Measurements from ENCODE around the gene NCOA7. TPM values are rescaled to one million over a fixed set of nuclear protein-coding genes. Genes with fewer than 3 reads are reported as not detected.

The NCOA7 gene
- total RNA-seq, 1 donor from 2014 or later: 7.7 TPM

DNA sequence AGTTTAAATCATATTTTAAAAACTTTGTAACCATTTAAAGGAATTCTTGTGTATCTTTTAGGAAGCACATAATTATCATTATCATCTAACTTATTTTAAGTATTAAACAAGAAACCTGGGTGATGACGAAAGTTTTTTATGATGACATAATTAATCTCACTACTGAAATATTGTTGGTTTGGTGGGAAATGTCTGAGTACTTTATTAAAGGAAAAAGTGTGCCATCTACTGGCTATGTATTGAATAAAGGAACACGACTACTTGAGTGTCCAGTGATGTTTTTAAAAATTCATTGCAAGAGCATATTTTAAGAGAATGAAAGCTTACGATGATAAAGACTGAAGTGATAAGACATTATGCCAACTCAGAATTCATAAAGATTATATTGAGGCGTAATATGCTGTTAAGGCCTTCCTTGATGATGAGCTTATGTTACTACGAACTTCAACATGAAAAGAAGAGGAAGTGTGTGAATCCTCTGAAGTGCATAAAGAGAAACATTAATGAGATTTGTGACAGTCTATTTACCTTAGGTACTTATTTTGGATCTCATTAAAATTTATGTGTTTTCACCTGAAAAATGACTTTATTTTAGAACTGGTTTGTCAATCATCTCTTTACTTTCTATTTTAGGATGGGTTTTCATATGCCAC is 183.6 kb downstream of the NCOA7 start:
- Mint-ChIP-seq H3K4me3 (no peak overlapping the region), H3K27me3 (ENCODE audit: insufficient read depth, low read depth) (peaks cover 2% of the 10 kb centered on the region), H3K9me3 (no peaks in the 10 kb centered on the region), H3K36me3 (no peaks in the 10 kb centered on the region), H3K4me1 (no peaks in the 10 kb centered on the region), H3K27ac (no peak overlapping the region)
- no peaks in the 10 kb centered on the region for H3K36me3 ChIP-seq
- H3K4me2 ChIP-seq: no peak overlapping the region
- no peak overlapping the region for H3K4me3 ChIP-seq
- DNase-seq (ENCODE audit: low spot score): peak; percentile 34
- no peaks in the 10 kb centered on the region for H4K20me1 ChIP-seq (ENCODE audit: low read depth)
- H3F3A ChIP-seq (ENCODE audit: low read depth): no peaks in the 10 kb centered on the region
- no peaks in the 10 kb centered on the region for H3K9me3 ChIP-seq (ENCODE audit: low read depth)
- TF ChIP-seq EZH2phosphoT487 (IDR thresholded peaks at IDR 0.05) (no peak), EZH2 (IDR thresholded peaks at IDR 0.05) (no peak)
- TF ChIP-seq, protein P1, sequence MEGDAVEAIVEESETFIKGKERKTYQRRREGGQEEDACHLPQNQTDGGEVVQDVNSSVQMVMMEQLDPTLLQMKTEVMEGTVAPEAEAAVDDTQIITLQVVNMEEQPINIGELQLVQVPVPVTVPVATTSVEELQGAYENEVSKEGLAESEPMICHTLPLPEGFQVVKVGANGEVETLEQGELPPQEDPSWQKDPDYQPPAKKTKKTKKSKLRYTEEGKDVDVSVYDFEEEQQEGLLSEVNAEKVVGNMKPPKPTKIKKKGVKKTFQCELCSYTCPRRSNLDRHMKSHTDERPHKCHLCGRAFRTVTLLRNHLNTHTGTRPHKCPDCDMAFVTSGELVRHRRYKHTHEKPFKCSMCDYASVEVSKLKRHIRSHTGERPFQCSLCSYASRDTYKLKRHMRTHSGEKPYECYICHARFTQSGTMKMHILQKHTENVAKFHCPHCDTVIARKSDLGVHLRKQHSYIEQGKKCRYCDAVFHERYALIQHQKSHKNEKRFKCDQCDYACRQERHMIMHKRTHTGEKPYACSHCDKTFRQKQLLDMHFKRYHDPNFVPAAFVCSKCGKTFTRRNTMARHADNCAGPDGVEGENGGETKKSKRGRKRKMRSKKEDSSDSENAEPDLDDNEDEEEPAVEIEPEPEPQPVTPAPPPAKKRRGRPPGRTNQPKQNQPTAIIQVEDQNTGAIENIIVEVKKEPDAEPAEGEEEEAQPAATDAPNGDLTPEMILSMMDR (IDR thresholded peaks at IDR 0.05): peak; percentile 62
- H2AFZ ChIP-seq (replicated peaks): no peak overlapping the region
- no peaks in the 10 kb centered on the region for H3K27me3 ChIP-seq
- H3K27ac ChIP-seq: no peak overlapping the region
- H3K79me2 ChIP-seq (ENCODE audit: low read depth): no peaks in the 10 kb centered on the region
- H3K9ac ChIP-seq: no peak overlapping the region
- no peaks in the 10 kb centered on the region for H3K4me1 ChIP-seq

GRCh38 chr6:125979101-125979500 is 188.3 kb downstream of the NCOA7 start:
- Histone ChIP-seq H3K9me3 (ENCODE audit: low read depth) (no peaks in the 10 kb centered on the region), H3K36me3 (no peaks in the 10 kb centered on the region), H3K27me3 (no peaks in the 10 kb centered on the region), H4K20me1 (ENCODE audit: low read depth) (no peaks in the 10 kb centered on the region), H3F3A (ENCODE audit: low read depth) (no peaks in the 10 kb centered on the region), H2AFZ (replicated peaks) (no peak overlapping the region), H3K4me1 (no peaks in the 10 kb centered on the region), H3K9ac (no peak overlapping the region), H3K4me3 (no peak overlapping the region), H3K27ac (no peak overlapping the region), H3K4me2 (no peak overlapping the region), H3K79me2 (ENCODE audit: low read depth) (no peaks in the 10 kb centered on the region)
- H3K36me3 Mint-ChIP-seq: no peaks in the 10 kb centered on the region
- DNase-seq (ENCODE audit: low spot score): no peak
- TF ChIP-seq EZH2 (IDR thresholded peaks at IDR 0.05) (no peak), EZH2phosphoT487 (IDR thresholded peaks at IDR 0.05) (no peak)
- TF ChIP-seq, protein P1 (IDR thresholded peaks at IDR 0.05): no peak
- no peaks in the 10 kb centered on the region for H3K27me3 Mint-ChIP-seq (ENCODE audit: insufficient read depth, low read depth)
- no peaks in the 10 kb centered on the region for H3K9me3 Mint-ChIP-seq
- no peaks in the 10 kb centered on the region for H3K4me1 Mint-ChIP-seq
- H3K27ac Mint-ChIP-seq: no peak overlapping the region
- H3K4me3 Mint-ChIP-seq: no peak overlapping the region

Small RNAs within 50 kb of the gene (small RNA-seq; reads per million reads assigned to genes)
- gene RNA5SP216: not detected

Other genes starting within 250 kb of the NCOA7 start
- 0.74 and 1.1 TPM in 2 replicates for gene HEY2, start 41.3 kb upstream of the NCOA7 start, total RNA-seq (ENCODE audit: low replicate concordance)
- 19.5 and 29.6 TPM in 2 replicates for gene HINT3, start 165.8 kb downstream of the NCOA7 start, total RNA-seq (ENCODE audit: low replicate concordance)
- gene TRMT11, start 195.6 kb downstream of the NCOA7 start, total RNA-seq (ENCODE audit: low replicate concordance): 51.9 and 105 TPM in 2 replicates